GM19043 (cell line): Measurements from ENCODE around the gene BCR.
"Not testable (repeated sequence)": the region's sequence is repeated elsewhere in the genome, so short reads cannot be mapped to it uniquely, and the experiment has no call there.

Experiments
- ATAC-seq: cut with Tn5 transposase; IDR thresholded peaks from one replicate; pipeline ENCODE4 v1.9.1; 2021; ENCODE audit warnings: low read depth; ENCODE audit not compliant: unreplicated experiment

Gene BCR

GRCh38 chr22:23351321-23351720 is 171.0 kb downstream of the BCR start:
- ATAC-seq: no peak

GRCh38 chr22:23353004-23353403 is 172.7 kb downstream of the BCR start:
- ATAC-seq: no peak

- no peak for ATAC-seq
Measured at GRCh38 chr22:23353696-23354095, 173.4 kb downstream of the BCR start.

- no peak for ATAC-seq
Measured at GRCh38 chr22:23356094-23356493, 175.8 kb downstream of the BCR start.

GRCh38 chr22:23357053-23357452 is 176.7 kb downstream of the BCR start:
- ATAC-seq: no peak

GRCh38 chr22:23359583-23360123 is 179.3 kb downstream of the BCR start:
- ATAC-seq: no peak

- no peak for ATAC-seq
Measured at GRCh38 chr22:23361676-23362075, 181.4 kb downstream of the BCR start.

GRCh38 chr22:23363683-23364082 is 183.4 kb downstream of the BCR start:
- ATAC-seq: no peak

GRCh38 chr22:23364389-23364788 is 184.1 kb downstream of the BCR start:
- no peak for ATAC-seq

- no peak for ATAC-seq
Measured at GRCh38 chr22:23365524-23365923, 185.2 kb downstream of the BCR start.

GRCh38 chr22:23365961-23366360 is 185.7 kb downstream of the BCR start:
- ATAC-seq: no peak

- ATAC-seq: not testable (repeated sequence)
Measured at GRCh38 chr22:23367196-23367595, 186.9 kb downstream of the BCR start.
